HG03457 (cell line): ENCODE results near the gene ZSCAN1.

ENCODE experiments used
- ATAC-seq: cut with Tn5 transposase; IDR thresholded peaks from one replicate; pipeline ENCODE4 v1.9.1; 2021; ENCODE audit warnings: moderate number of reproducible peaks; ENCODE audit not compliant: unreplicated experiment

The ZSCAN1 gene

GRCh38 chr19:58038688-58039204, 4.9 kb downstream of the ZSCAN1 start:
- no peak for ATAC-seq

- no peak for ATAC-seq
These were observed 7.1 kb downstream of the ZSCAN1 start for GRCh38 chr19:58040751-58041525.

- no peak for ATAC-seq
These were observed 8.9 kb downstream of the ZSCAN1 start for GRCh38 chr19:58042495-58043340.

GRCh38 chr19:58044391-58044790, 10.6 kb downstream of the ZSCAN1 start:
- no peak for ATAC-seq

GRCh38 chr19:58044886-58045285, 11.1 kb downstream of the ZSCAN1 start:
- no peak for ATAC-seq

GRCh38 chr19:58045411-58046050, 11.7 kb downstream of the ZSCAN1 start:
- no peak for ATAC-seq

- no peak for ATAC-seq
These were observed 13.0 kb downstream of the ZSCAN1 start for GRCh38 chr19:58046856-58047255.

- no peak for ATAC-seq
These were observed 13.8 kb downstream of the ZSCAN1 start for GRCh38 chr19:58047672-58048071.

- ATAC-seq, result no peak
These were observed 18.4 kb downstream of the ZSCAN1 start for GRCh38 chr19:58052256-58052655.

- ATAC-seq, result no peak
These were observed 19.8 kb downstream of the ZSCAN1 start for GRCh38 chr19:58053480-58054156.

GRCh38 chr19:58054901-58055874, 21.4 kb downstream of the ZSCAN1 start:
- no peak for ATAC-seq

- no peak for ATAC-seq
These were observed 22.4 kb downstream of the ZSCAN1 start for GRCh38 chr19:58056261-58056660.

GRCh38 chr19:58056861-58057260, 23.0 kb downstream of the ZSCAN1 start:
- no peak for ATAC-seq

- ATAC-seq, result no peak
These were observed 24.6 kb downstream of the ZSCAN1 start for GRCh38 chr19:58058467-58058866.

GRCh38 chr19:58059003-58059670, 25.3 kb downstream of the ZSCAN1 start, which contains the start of gene ZNF135:
TSS of gene ZNF135 (plus strand) at chr19:58059282. CDS start at chr19:58060003, 721 bp downstream.
- no peak for ATAC-seq

- ATAC-seq, result no peak
These were observed 25.9 kb downstream of the ZSCAN1 start for GRCh38 chr19:58059671-58060078.

- ATAC-seq, result no peak
These were observed 26.4 kb downstream of the ZSCAN1 start for GRCh38 chr19:58060231-58060630.

- no peak for ATAC-seq
These were observed 29.9 kb downstream of the ZSCAN1 start for GRCh38 chr19:58063712-58064111.
